ENCODE results near the gene SMIM8. TPM values are rescaled to one million over a fixed set of nuclear protein-coding genes. Genes with fewer than 3 reads are reported as not detected.

Gene SMIM8
- total RNA-seq, 1 experiment from 2014 or later = 5.0 TPM

DNA sequence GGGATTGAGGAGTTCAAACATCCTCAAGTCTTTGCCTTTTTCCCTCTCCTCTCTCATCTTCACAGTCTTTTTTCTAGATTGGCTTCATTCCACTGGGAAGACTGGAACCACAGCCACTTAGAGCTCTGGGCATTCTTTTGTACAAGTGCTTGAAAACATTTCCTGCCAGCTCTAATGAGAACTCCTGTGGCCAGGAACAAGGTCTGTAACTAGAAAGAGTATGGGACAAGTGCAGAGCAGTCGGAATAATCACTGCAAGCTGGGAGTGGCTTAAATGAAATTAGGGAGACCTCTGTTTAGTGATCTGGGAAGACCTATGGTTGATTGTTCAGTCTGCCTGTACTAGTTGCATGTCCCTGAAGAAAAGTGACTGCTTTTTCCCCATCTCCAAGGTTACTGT lies 41.0 kb upstream of the SMIM8 start:
- DNase-seq (no peak), ATAC-seq (no peak)
- ChIA-PET CTCF (no interaction called here), POLR2A (ENCODE audit: unreplicated experiment) (no interaction called here)
- H3K4me3 ChIP-seq (ENCODE audit: low read length) = no peak overlapping the region
- H3K79me2 ChIP-seq (ENCODE audit: low read length) = no peaks in the 10 kb centered on the region
- no peaks in the 10 kb centered on the region for H3K9me3 ChIP-seq (ENCODE audit: low read length)
- H2AFZ ChIP-seq (ENCODE audit: low read length) = no peak overlapping the region
- intact Hi-C loops (cut with micrococcal nuclease) = no loop called here
- H3K36me3 ChIP-seq (ENCODE audit: low read depth, low read length) = no peaks in the 10 kb centered on the region
- no peaks in the 10 kb centered on the region for H3K9me2 ChIP-seq (replicated peaks; ENCODE audit: low read length)
- BruUV-seq (replicated peaks) = no TSS peak
- H3K4me1 ChIP-seq (ENCODE audit: insufficient read depth, low read length) = peaks cover 7% of the 10 kb centered on the region; the same call in 1 of the 2 replicates
- no peaks in the 10 kb centered on the region for H3F3A ChIP-seq (ENCODE audit: low read length, unreplicated experiment)
- H3K27ac ChIP-seq (ENCODE audit: low read length) = no peak overlapping the region
- TF ChIP-seq CTCF (conservative IDR thresholded peaks at IDR 0.05; ENCODE audit: low read depth, low read length) (no peak), EZH2 (IDR thresholded peaks at IDR 0.05; ENCODE audit: low read length, unreplicated experiment) (no peak), EZH2phosphoT487 (IDR thresholded peaks at IDR 0.05; ENCODE audit: borderline replicate concordance, low read length) (no peak)
- H4K20me1 ChIP-seq (ENCODE audit: low read length) = no peaks in the 10 kb centered on the region
- H3K9ac ChIP-seq (ENCODE audit: low read length) = no peak overlapping the region
- peaks cover 12% of the 10 kb centered on the region; the same call in 1 of the 2 replicates for H3K27me3 ChIP-seq (ENCODE audit: low read length)
- H3K4me2 ChIP-seq (ENCODE audit: low read length) = no peak overlapping the region

GRCh38 chr6:87282743-87283142 lies 39.6 kb upstream of the SMIM8 start:
- CTCF ChIA-PET = no interaction called here

DNA sequence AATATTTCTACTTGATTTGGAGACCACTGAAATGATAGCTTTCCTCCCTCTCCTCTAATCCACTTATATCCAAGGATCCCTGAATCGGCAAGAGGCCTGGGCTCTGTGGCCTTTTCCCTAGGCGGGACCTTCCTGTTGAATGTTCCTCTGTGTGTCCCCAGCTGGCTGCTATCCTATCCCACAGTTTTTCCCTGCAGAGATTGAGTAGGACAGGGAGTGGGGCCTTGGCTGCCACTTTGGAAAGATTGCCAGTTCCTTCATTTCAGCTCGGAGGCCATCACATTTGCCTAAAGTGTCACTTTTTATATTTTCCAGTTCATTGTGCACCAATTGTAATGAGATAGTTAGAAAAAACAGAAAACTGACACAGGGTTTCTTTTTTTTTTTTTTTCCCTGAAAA lies 38.9 kb upstream of the SMIM8 start:
- no peaks in the 10 kb centered on the region for H3F3A ChIP-seq (ENCODE audit: low read length, unreplicated experiment)
- H3K27ac ChIP-seq (ENCODE audit: low read length) = no peak overlapping the region
- intact Hi-C loops (cut with micrococcal nuclease) = no loop called here
- no peak for TF ChIP-seq EZH2phosphoT487 (IDR thresholded peaks at IDR 0.05; ENCODE audit: borderline replicate concordance, low read length)
- no peak for TF ChIP-seq CTCF (conservative IDR thresholded peaks at IDR 0.05; ENCODE audit: low read depth, low read length)
- no peak for TF ChIP-seq EZH2 (IDR thresholded peaks at IDR 0.05; ENCODE audit: low read length, unreplicated experiment)
- CTCF ChIA-PET = interaction anchor here (0.6 kb wide), 1 partner anchor 33 kb away, joined by 3 read pairs; no protein-coding TSS in a partner anchor
- no peaks in the 10 kb centered on the region for H3K79me2 ChIP-seq (ENCODE audit: low read length)
- H3K9me3 ChIP-seq (ENCODE audit: low read length) = no peaks in the 10 kb centered on the region
- no peak for DNase-seq
- ATAC-seq = no peak
- H3K4me3 ChIP-seq (ENCODE audit: low read length) = no peak overlapping the region
- no peaks in the 10 kb centered on the region for H3K9me2 ChIP-seq (replicated peaks; ENCODE audit: low read length)
- H2AFZ ChIP-seq (ENCODE audit: low read length) = no peak overlapping the region
- no TSS peak for BruUV-seq (replicated peaks)
- no peak overlapping the region for H3K4me2 ChIP-seq (ENCODE audit: low read length)
- POLR2A ChIA-PET (ENCODE audit: unreplicated experiment) = no interaction called here
- H3K9ac ChIP-seq (ENCODE audit: low read length) = no peak overlapping the region
- H3K27me3 ChIP-seq (ENCODE audit: low read length) = peaks cover 19% of the 10 kb centered on the region; the same call in 1 of the 2 replicates
- no peaks in the 10 kb centered on the region for H4K20me1 ChIP-seq (ENCODE audit: low read length)
- H3K36me3 ChIP-seq (ENCODE audit: low read depth, low read length) = no peaks in the 10 kb centered on the region
- H3K4me1 ChIP-seq (ENCODE audit: insufficient read depth, low read length) = no peaks in the 10 kb centered on the region

More at GRCh38 chr6:87282743-87283142, 39.6 kb upstream of the SMIM8 start:
- POLR2A ChIA-PET (ENCODE audit: unreplicated experiment) = no interaction called here
- Histone ChIP-seq H3K9ac (ENCODE audit: low read length) (no peak overlapping the region), H3K4me3 (ENCODE audit: low read length) (no peak overlapping the region), H3K9me3 (ENCODE audit: low read length) (no peaks in the 10 kb centered on the region), H3K36me3 (ENCODE audit: low read depth, low read length) (no peaks in the 10 kb centered on the region), H3K4me1 (ENCODE audit: insufficient read depth, low read length) (no peaks in the 10 kb centered on the region), H3K4me2 (ENCODE audit: low read length) (no peak overlapping the region), H3F3A (ENCODE audit: low read length, unreplicated experiment) (no peaks in the 10 kb centered on the region), H3K27me3 (ENCODE audit: low read length) (peaks cover 16% of the 10 kb centered on the region; the same call in 1 of the 2 replicates), H3K79me2 (ENCODE audit: low read length) (no peaks in the 10 kb centered on the region), H2AFZ (ENCODE audit: low read length) (no peak overlapping the region), H3K9me2 (replicated peaks; ENCODE audit: low read length) (no peaks in the 10 kb centered on the region), H3K27ac (ENCODE audit: low read length) (no peak overlapping the region), H4K20me1 (ENCODE audit: low read length) (no peaks in the 10 kb centered on the region)
- no peak for TF ChIP-seq EZH2phosphoT487 (IDR thresholded peaks at IDR 0.05; ENCODE audit: borderline replicate concordance, low read length)
- ATAC-seq (no peak), DNase-seq (no peak)
- no TSS peak for BruUV-seq (replicated peaks)
- intact Hi-C loops (cut with micrococcal nuclease) = no loop called here
